ENCODE data around the gene UQCC2.

Gene UQCC2

GRCh38 chr6:33724102-33725023 is 12.9 kb upstream of the UQCC2 start:
- DNase-seq: no peak

- no peak for DNase-seq
Measured at GRCh38 chr6:33723371-33724085, 12.0 kb upstream of the UQCC2 start.

GRCh38 chr6:33722103-33722623 is 10.7 kb upstream of the UQCC2 start:
- DNase-seq: no peak

GRCh38 chr6:33721508-33721907 is 10.0 kb upstream of the UQCC2 start:
- DNase-seq: no peak

- no peak for DNase-seq
Measured at GRCh38 chr6:33720998-33721397, 9.5 kb upstream of the UQCC2 start.

- no peak for DNase-seq
Measured at GRCh38 chr6:33719326-33719987, 8.0 kb upstream of the UQCC2 start.

GRCh38 chr6:33718713-33719112 is 7.2 kb upstream of the UQCC2 start:
- DNase-seq: no peak

- no peak for DNase-seq
Measured at GRCh38 chr6:33717934-33718455, 6.5 kb upstream of the UQCC2 start.

- DNase-seq: no peak
Measured at GRCh38 chr6:33716890-33717632, 5.6 kb upstream of the UQCC2 start.

GRCh38 chr6:33716379-33716778 is 4.9 kb upstream of the UQCC2 start:
- no peak for DNase-seq

- no peak for DNase-seq
Measured at GRCh38 chr6:33714385-33715040, 3.0 kb upstream of the UQCC2 start.

- DNase-seq: no peak
Measured at GRCh38 chr6:33713786-33714185, 2.3 kb upstream of the UQCC2 start.

- DNase-seq: no peak
Measured at GRCh38 chr6:33712914-33713313, 1.4 kb upstream of the UQCC2 start.

- DNase-seq: no peak
Measured at GRCh38 chr6:33710296-33711121, 991 bp downstream of the UQCC2 start.

- no peak for DNase-seq
Measured at GRCh38 chr6:33709605-33710295, 1.8 kb downstream of the UQCC2 start.

- no peak for DNase-seq
Measured at GRCh38 chr6:33708516-33709204, 2.8 kb downstream of the UQCC2 start.

- no peak for DNase-seq
Measured at GRCh38 chr6:33707771-33708170, 3.7 kb downstream of the UQCC2 start.

GRCh38 chr6:33705955-33706725 is 5.4 kb downstream of the UQCC2 start:
- no peak for DNase-seq

Measured in NCI-H1436 treated with DMSO at 0.1 percent for 48 hours (cell line).